ENCODE measurements around the gene SPDEF.

- TF ChIP-seq, protein P1, sequence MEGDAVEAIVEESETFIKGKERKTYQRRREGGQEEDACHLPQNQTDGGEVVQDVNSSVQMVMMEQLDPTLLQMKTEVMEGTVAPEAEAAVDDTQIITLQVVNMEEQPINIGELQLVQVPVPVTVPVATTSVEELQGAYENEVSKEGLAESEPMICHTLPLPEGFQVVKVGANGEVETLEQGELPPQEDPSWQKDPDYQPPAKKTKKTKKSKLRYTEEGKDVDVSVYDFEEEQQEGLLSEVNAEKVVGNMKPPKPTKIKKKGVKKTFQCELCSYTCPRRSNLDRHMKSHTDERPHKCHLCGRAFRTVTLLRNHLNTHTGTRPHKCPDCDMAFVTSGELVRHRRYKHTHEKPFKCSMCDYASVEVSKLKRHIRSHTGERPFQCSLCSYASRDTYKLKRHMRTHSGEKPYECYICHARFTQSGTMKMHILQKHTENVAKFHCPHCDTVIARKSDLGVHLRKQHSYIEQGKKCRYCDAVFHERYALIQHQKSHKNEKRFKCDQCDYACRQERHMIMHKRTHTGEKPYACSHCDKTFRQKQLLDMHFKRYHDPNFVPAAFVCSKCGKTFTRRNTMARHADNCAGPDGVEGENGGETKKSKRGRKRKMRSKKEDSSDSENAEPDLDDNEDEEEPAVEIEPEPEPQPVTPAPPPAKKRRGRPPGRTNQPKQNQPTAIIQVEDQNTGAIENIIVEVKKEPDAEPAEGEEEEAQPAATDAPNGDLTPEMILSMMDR (IDR thresholded peaks at IDR 0.05), result no peak
- no peak for TF ChIP-seq POLR2A (IDR thresholded peaks at IDR 0.05)
Measured at GRCh38 chr6:34595332-34596184, 39.4 kb upstream of the SPDEF start.
